Measurements from ENCODE around the gene PIGK. TPM values are rescaled to one million over a fixed set of nuclear protein-coding genes. Genes with fewer than 3 reads are reported as not detected.

Gene PIGK
- total and polyA plus RNA-seq, 10 of the 15 experiments (the other 5 are each of a cell fraction or from before 2014, with no cell fraction given), result 9.1 to 27.4 (median 16.9) TPM

DNA sequence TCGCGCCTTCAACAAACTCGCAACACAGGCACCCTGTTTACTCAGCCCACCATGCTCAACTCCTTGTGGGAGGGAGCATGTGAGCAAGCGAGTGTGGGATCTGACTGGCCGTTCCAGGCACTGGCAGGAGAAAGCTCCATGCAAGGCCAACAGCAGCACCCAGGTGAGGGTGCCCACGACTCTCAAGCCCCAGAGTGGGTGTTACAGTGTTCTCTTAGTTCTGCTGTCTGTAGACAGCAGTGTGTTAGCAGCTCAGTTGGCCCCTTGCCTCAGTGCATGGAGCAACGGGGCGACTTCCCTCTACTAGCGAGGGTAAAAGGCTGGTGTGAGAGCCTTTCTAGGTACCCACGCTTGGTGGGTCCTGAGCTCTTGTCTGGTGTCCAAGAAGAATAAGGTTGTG lies 114.6 kb downstream of the PIGK start:
- WGBS (ENCODE audit: insufficient coverage, insufficient replicate concordance, low lambda C conversion rate, missing lambda C conversion rate), result 81% methylated on average over 10 of the region's 10 CpGs
- in situ Hi-C loops (cut with MboI), result no loop called here
- CTCF ChIA-PET, result interaction anchor here (1.5 kb wide), 2 partner anchors 15 to 773 kb away, joined by 4 read pairs; no protein-coding TSS in a partner anchor
- TF ChIP-seq NR2F1 (conservative IDR thresholded peaks at IDR 0.05) (no peak), ESRRA (IDR thresholded peaks at IDR 0.05; ENCODE audit: low read length) (no peak), BRCA1 (IDR thresholded peaks at IDR 0.05; ENCODE audit: low read depth, low read length) (no peak), PRDM15 (CRISPR knock-in tag; IDR thresholded peaks at IDR 0.05) (no peak), CHD2 (IDR thresholded peaks at IDR 0.05; ENCODE audit: borderline replicate concordance, low read depth, low read length) (no peak), MLLT1 (IDR thresholded peaks at IDR 0.05) (no peak), POLR2A (IDR thresholded peaks at IDR 0.05; ENCODE audit: low read depth, low read length) (no peak), GABPA (IDR thresholded peaks at IDR 0.05; ENCODE audit: low read depth) (no peak), CEBPB (IDR thresholded peaks at IDR 0.05; ENCODE audit: borderline replicate concordance in 1 of 2, low read depth in 2 of 2, low read length in 2 of 2) (no peak), ZBED1 (IDR thresholded peaks at IDR 0.05; ENCODE audit: borderline replicate concordance) (no peak)
- TF ChIP-seq, protein P1, sequence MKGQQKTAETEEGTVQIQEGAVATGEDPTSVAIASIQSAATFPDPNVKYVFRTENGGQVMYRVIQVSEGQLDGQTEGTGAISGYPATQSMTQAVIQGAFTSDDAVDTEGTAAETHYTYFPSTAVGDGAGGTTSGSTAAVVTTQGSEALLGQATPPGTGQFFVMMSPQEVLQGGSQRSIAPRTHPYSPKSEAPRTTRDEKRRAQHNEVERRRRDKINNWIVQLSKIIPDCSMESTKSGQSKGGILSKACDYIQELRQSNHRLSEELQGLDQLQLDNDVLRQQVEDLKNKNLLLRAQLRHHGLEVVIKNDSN (IDR thresholded peaks at IDR 0.05; ENCODE audit: borderline replicate concordance, extremely low read length, insufficient read depth, low read depth, low read length), result no peak
- TF ChIP-seq, protein P2, sequence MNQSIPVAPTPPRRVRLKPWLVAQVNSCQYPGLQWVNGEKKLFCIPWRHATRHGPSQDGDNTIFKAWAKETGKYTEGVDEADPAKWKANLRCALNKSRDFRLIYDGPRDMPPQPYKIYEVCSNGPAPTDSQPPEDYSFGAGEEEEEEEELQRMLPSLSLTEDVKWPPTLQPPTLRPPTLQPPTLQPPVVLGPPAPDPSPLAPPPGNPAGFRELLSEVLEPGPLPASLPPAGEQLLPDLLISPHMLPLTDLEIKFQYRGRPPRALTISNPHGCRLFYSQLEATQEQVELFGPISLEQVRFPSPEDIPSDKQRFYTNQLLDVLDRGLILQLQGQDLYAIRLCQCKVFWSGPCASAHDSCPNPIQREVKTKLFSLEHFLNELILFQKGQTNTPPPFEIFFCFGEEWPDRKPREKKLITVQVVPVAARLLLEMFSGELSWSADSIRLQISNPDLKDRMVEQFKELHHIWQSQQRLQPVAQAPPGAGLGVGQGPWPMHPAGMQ (IDR thresholded peaks at IDR 0.05; ENCODE audit: borderline replicate concordance), result no peak
- TF ChIP-seq, protein P3, sequence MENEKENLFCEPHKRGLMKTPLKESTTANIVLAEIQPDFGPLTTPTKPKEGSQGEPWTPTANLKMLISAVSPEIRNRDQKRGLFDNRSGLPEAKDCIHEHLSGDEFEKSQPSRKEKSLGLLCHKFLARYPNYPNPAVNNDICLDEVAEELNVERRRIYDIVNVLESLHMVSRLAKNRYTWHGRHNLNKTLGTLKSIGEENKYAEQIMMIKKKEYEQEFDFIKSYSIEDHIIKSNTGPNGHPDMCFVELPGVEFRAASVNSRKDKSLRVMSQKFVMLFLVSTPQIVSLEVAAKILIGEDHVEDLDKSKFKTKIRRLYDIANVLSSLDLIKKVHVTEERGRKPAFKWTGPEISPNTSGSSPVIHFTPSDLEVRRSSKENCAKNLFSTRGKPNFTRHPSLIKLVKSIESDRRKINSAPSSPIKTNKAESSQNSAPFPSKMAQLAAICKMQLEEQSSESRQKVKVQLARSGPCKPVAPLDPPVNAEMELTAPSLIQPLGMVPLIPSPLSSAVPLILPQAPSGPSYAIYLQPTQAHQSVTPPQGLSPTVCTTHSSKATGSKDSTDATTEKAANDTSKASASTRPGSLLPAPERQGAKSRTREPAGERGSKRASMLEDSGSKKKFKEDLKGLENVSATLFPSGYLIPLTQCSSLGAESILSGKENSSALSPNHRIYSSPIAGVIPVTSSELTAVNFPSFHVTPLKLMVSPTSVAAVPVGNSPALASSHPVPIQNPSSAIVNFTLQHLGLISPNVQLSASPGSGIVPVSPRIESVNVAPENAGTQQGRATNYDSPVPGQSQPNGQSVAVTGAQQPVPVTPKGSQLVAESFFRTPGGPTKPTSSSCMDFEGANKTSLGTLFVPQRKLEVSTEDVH (IDR thresholded peaks at IDR 0.05; ENCODE audit: low read depth, partially characterized antibody), result no peak

More for the DNA sequence above, 114.6 kb downstream of the PIGK start:
- Histone ChIP-seq H3K9ac (ENCODE audit: control insufficient read depth, insufficient read depth, low read length) (no peak overlapping the region), H3K36me3 (ENCODE audit: control insufficient read depth in 2 of 2, insufficient read depth in 2 of 2, low read length in 1 of 2) (no peaks in the 10 kb centered on the region), H3K4me1 (ENCODE audit: control insufficient read depth, insufficient read depth, low read length) (no peaks in the 10 kb centered on the region), H3K4me3 (no peak overlapping the region), H2AFZ (ENCODE audit: control insufficient read depth, low read depth, low read length) (no peak overlapping the region), H3K79me2 (ENCODE audit: control insufficient read depth, insufficient read depth, low read length) (no peaks in the 10 kb centered on the region), H4K20me1 (ENCODE audit: control insufficient read depth, insufficient read depth) (no peaks in the 10 kb centered on the region), H3K4me2 (ENCODE audit: control insufficient read depth, insufficient read depth) (no peak overlapping the region), H3K27ac (ENCODE audit: control insufficient read depth, insufficient read depth) (no peak overlapping the region), H3K27me3 (replicated peaks in 1 of 2; ENCODE audit: control insufficient read depth in 2 of 2, insufficient read depth in 2 of 2, low read length in 1 of 2) (no peaks in the 10 kb centered on the region), H3K9me3 (replicated peaks; ENCODE audit: control insufficient read depth, insufficient read depth, low read length) (no peaks in the 10 kb centered on the region)
- no peak for ATAC-seq
- no TSS peak for BruUV-seq (replicated peaks)
- RAD21 ChIA-PET (ENCODE audit: unreplicated experiment), result no interaction called here
- intact Hi-C loops (cut with micrococcal nuclease; ENCODE audit: unreplicated experiment), result no loop called here
- FAIRE-seq, result no peak
- SMC1A ChIA-PET (ENCODE audit: uncharacterized antibody, unreplicated experiment), result no interaction called here
- POLR2A ChIA-PET, result no interaction called here
- no peak for DNase-seq (ENCODE audit: low read depth, low spot score)

All from GM12878 (cell line).